ENCODE results near the gene FRMD4B. TPM values are rescaled to one million over a fixed set of nuclear protein-coding genes. Genes with fewer than 3 reads are reported as not detected.

Gene FRMD4B
- polyA plus RNA-seq, 3 donors = 13.2 to 21.0 (median 19.6) TPM

- intact Hi-C loops (cut with micrococcal nuclease) = no loop called here
- no peaks in the 10 kb centered on the region for H3K4me1 ChIP-seq (ENCODE audit: control insufficient read depth in 1 of 2, insufficient read depth in 2 of 2, low read length in 2 of 2)
- no peak overlapping the region for H3K4me3 ChIP-seq (replicated peaks in 1 of 3; ENCODE audit: low read depth in 2 of 3, low read length in 3 of 3)
- H3K9me3 Mint-ChIP-seq = peaks cover 3 to 7% (median 5%) of the 10 kb centered on the region in 7 donors
- no peak overlapping the region for H3K9ac ChIP-seq (ENCODE audit: insufficient read depth, low read length, poor library complexity, severe bottlenecking)
- TF ChIP-seq CTCF (IDR thresholded peaks at IDR 0.05) = no peak
- H3K27ac Mint-ChIP-seq = peak overlapping the region in 1 of 7 donors; percentile 72
- H3K4me3 Mint-ChIP-seq = no peak overlapping the region
- H3K9me3 ChIP-seq (replicated peaks in 1 of 2; ENCODE audit: control insufficient read depth in 1 of 2, insufficient read depth in 1 of 2, low read length in 2 of 2) = peaks cover 0 to 3% of the 10 kb centered on the region in 2 donors
- no peak overlapping the region for H3K27ac ChIP-seq (ENCODE audit: low read depth in 1 of 2, low read length in 2 of 2)
- no peaks in the 10 kb centered on the region for H4K20me1 ChIP-seq (ENCODE audit: insufficient read depth, low read length)
- H3K27me3 Mint-ChIP-seq (ENCODE audit: low read depth in 3 of 3) = peaks cover 0 to 3% (median 2%) of the 10 kb centered on the region in 3 donors
- DNase-seq = no peak
- H3K36me3 Mint-ChIP-seq = peaks cover 3 to 9% of the 10 kb centered on the region in 2 donors
- no peaks in the 10 kb centered on the region for H3K27me3 ChIP-seq (ENCODE audit: control insufficient read depth in 2 of 2, insufficient read depth in 2 of 2, low read length in 2 of 2)
- H3K36me3 ChIP-seq (replicated peaks in 1 of 2; ENCODE audit: control insufficient read depth in 1 of 2, insufficient read depth in 2 of 2, low read length in 2 of 2) = no peaks in the 10 kb centered on the region
- no peak overlapping the region for H2AFZ ChIP-seq (ENCODE audit: insufficient read depth, low read depth, low read length, poor library complexity, severe bottlenecking)
- H3K4me2 ChIP-seq (replicated peaks; ENCODE audit: extremely low read depth, low read length, poor library complexity, severe bottlenecking) = no peak overlapping the region
- no CpG with 5 or more reads among the region's 3 CpGs for WGBS (ENCODE audit: insufficient coverage)
- peaks cover 11% of the 10 kb centered on the region for H3K4me1 Mint-ChIP-seq
- H3K79me2 ChIP-seq (ENCODE audit: insufficient read depth, low read length) = no peaks in the 10 kb centered on the region
These were observed 8.6 kb downstream of the FRMD4B start for GRCh38 chr3:69377262-69377661.

GRCh38 chr3:69376731-69377130 is 9.2 kb downstream of the FRMD4B start:
- Histone ChIP-seq H3K27me3 (ENCODE audit: control insufficient read depth in 2 of 2, insufficient read depth in 2 of 2, low read length in 2 of 2) (no peaks in the 10 kb centered on the region), H3K9me3 (replicated peaks in 1 of 2; ENCODE audit: control insufficient read depth in 1 of 2, insufficient read depth in 1 of 2, low read length in 2 of 2) (peaks cover 0 to 3% of the 10 kb centered on the region in 2 donors), H3K9ac (ENCODE audit: insufficient read depth, low read length, poor library complexity, severe bottlenecking) (no peak overlapping the region), H2AFZ (ENCODE audit: insufficient read depth, low read depth, low read length, poor library complexity, severe bottlenecking) (no peak overlapping the region), H3K4me2 (replicated peaks; ENCODE audit: extremely low read depth, low read length, poor library complexity, severe bottlenecking) (no peak overlapping the region), H3K79me2 (ENCODE audit: insufficient read depth, low read length) (no peaks in the 10 kb centered on the region), H4K20me1 (ENCODE audit: insufficient read depth, low read length) (no peaks in the 10 kb centered on the region), H3K4me1 (ENCODE audit: control insufficient read depth in 1 of 2, insufficient read depth in 2 of 2, low read length in 2 of 2) (no peaks in the 10 kb centered on the region), H3K27ac (ENCODE audit: low read depth in 1 of 2, low read length in 2 of 2) (no peak overlapping the region), H3K36me3 (replicated peaks in 1 of 2; ENCODE audit: control insufficient read depth in 1 of 2, insufficient read depth in 2 of 2, low read length in 2 of 2) (no peaks in the 10 kb centered on the region), H3K4me3 (replicated peaks in 1 of 3; ENCODE audit: low read depth in 2 of 3, low read length in 3 of 3) (no peak overlapping the region)
- TF ChIP-seq CTCF (IDR thresholded peaks at IDR 0.05) = no peak
- H3K9me3 Mint-ChIP-seq = peaks cover 3 to 8% (median 5%) of the 10 kb centered on the region in 7 donors
- DNase-seq = no peak
- peaks cover 14% of the 10 kb centered on the region for H3K4me1 Mint-ChIP-seq
- intact Hi-C loops (cut with micrococcal nuclease) = no loop called here
- peaks cover 0 to 4% (median under 1%) of the 10 kb centered on the region in 3 donors for H3K27me3 Mint-ChIP-seq (ENCODE audit: low read depth in 3 of 3)
- 100% methylated on average over 1 of the region's 2 CpGs for WGBS (ENCODE audit: insufficient coverage)
- no peak overlapping the region for H3K27ac Mint-ChIP-seq
- no peak overlapping the region for H3K4me3 Mint-ChIP-seq
- peaks cover 8 to 13% of the 10 kb centered on the region in 2 donors for H3K36me3 Mint-ChIP-seq
